ENCODE results near the gene TMEM117. TPM values are rescaled to one million over a fixed set of nuclear protein-coding genes. Genes with fewer than 3 reads are reported as not detected.
"Not testable (repeated sequence)": the region's sequence is repeated elsewhere in the genome, so short reads cannot be mapped to it uniquely, and the experiment has no call there.

TMEM117 gene
- total and polyA plus RNA-seq, 4 donors, result 1.6 to 10.6 (median 5.1) TPM

DNA sequence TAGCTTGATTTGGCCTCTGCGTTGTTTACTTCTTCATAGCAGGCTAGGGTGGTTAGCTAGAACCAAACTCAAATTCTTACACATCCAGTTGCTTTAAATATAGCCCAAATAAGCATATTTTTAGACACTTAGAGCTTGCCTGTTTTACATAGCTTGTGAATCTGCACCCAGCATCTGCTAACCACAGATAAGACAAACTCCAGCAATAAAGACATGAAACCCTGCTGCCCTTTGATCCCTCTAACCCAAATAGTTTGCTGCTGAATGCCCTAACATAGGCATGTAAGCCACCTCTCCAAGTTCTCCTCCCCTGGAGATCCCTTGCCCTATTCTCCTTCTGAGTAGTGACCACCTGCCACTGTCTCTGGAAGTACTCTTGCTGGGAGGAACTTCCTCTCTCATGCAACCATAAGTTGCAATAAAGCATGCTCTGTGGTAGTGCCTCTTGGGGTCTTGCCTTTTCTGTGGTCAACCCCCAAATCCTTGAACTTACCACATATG is 185.6 kb downstream of the TMEM117 start:
- no peaks in the 10 kb centered on the region for H3K27me3 ChIP-seq (ENCODE audit: control insufficient read depth in 1 of 2, insufficient read depth in 2 of 2, low read length in 1 of 2)
- H3K9me3 ChIP-seq (ENCODE audit: control insufficient read depth, low read length), result no peaks in the 10 kb centered on the region
- H3K4me3 ChIP-seq (ENCODE audit: low read length in 2 of 2), result no peak overlapping the region
- intact Hi-C loops (cut with DNase I), result no loop called here
- ATAC-seq (ENCODE audit: low FRiP score) (no peak), DNase-seq (no peak)
- 62 to 87% methylated on average over 1 of the region's 1 CpG for WGBS, 2 donors
- H3K4me1 ChIP-seq (ENCODE audit: control insufficient read depth in 1 of 2, insufficient read depth in 2 of 2, low read length in 2 of 2), result no peaks in the 10 kb centered on the region
- H3K36me3 ChIP-seq (ENCODE audit: control insufficient read depth in 1 of 2, insufficient read depth in 2 of 2, low read length in 1 of 2), result no peaks in the 10 kb centered on the region
- H3K27ac ChIP-seq (ENCODE audit: low read depth in 1 of 2, low read length in 2 of 2), result no peak overlapping the region

DNA sequence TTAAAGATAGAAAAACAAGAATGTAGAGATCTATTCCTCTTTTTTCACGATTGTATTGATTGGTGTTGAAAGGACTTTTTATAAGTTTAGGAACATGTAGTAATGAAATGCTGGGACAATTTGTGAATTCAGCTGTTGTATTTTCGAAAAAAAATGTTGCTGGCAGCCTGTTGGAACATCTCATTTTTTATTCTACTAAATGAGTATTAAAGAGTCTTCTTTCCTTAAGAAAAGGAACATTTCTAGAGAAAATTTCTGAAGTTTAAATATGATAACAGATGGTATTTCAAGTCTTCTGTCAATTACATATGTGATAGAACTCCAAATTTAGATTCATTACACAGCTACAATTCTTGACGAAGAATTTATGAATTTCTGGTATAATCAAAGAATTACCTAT is 189.6 kb downstream of the TMEM117 start:
- 82 to 89% methylated on average over 3 of the region's 3 CpGs for WGBS, 2 donors
- no peaks in the 10 kb centered on the region for H3K4me1 ChIP-seq (ENCODE audit: control insufficient read depth in 1 of 2, insufficient read depth in 2 of 2, low read length in 2 of 2)
- no peak for DNase-seq
- no peaks in the 10 kb centered on the region for H3K36me3 ChIP-seq (ENCODE audit: control insufficient read depth in 1 of 2, insufficient read depth in 2 of 2, low read length in 1 of 2)
- ATAC-seq (ENCODE audit: low FRiP score), result no peak
- no peaks in the 10 kb centered on the region for H3K9me3 ChIP-seq (ENCODE audit: control insufficient read depth, low read length)
- no peaks in the 10 kb centered on the region for H3K27me3 ChIP-seq (ENCODE audit: control insufficient read depth in 1 of 2, insufficient read depth in 2 of 2, low read length in 1 of 2)
- no peak overlapping the region for H3K27ac ChIP-seq (ENCODE audit: low read depth in 1 of 2, low read length in 2 of 2)
- intact Hi-C loops (cut with DNase I), result no loop called here
- no peak overlapping the region for H3K4me3 ChIP-seq (ENCODE audit: low read length in 2 of 2)

DNA sequence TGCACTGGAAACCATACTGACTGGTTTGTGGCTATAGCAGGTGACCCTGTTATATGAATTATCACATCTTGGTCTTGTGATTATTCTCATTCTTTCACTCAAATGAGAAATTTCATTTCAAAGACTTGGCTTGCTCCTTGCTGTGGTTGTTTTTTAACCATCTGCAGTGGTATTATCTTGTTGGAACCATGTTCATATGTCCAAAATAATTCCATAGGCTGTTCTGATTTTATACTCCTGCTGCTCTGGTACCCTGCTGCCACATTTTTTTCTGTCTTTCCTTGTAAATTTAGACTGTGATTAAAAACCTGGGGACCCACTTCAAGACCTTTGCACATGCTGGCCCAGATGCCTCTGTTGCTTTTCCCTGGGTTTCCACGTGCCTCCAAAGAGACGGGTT is 190.2 kb downstream of the TMEM117 start:
- WGBS, 2 donors, result 90 to 92% methylated on average over 2 of the region's 2 CpGs
- H3K4me3 ChIP-seq (ENCODE audit: low read length in 2 of 2), result no peak overlapping the region
- DNase-seq, result no peak
- no peak for ATAC-seq (ENCODE audit: low FRiP score)
- no peak overlapping the region for H3K27ac ChIP-seq (ENCODE audit: low read depth in 1 of 2, low read length in 2 of 2)
- intact Hi-C loops (cut with DNase I), result no loop called here
- no peaks in the 10 kb centered on the region for H3K27me3 ChIP-seq (ENCODE audit: control insufficient read depth in 1 of 2, insufficient read depth in 2 of 2, low read length in 1 of 2)
- no peaks in the 10 kb centered on the region for H3K36me3 ChIP-seq (ENCODE audit: control insufficient read depth in 1 of 2, insufficient read depth in 2 of 2, low read length in 1 of 2)
- H3K4me1 ChIP-seq (ENCODE audit: control insufficient read depth in 1 of 2, insufficient read depth in 2 of 2, low read length in 2 of 2), result no peaks in the 10 kb centered on the region
- no peaks in the 10 kb centered on the region for H3K9me3 ChIP-seq (ENCODE audit: control insufficient read depth, low read length)

DNA sequence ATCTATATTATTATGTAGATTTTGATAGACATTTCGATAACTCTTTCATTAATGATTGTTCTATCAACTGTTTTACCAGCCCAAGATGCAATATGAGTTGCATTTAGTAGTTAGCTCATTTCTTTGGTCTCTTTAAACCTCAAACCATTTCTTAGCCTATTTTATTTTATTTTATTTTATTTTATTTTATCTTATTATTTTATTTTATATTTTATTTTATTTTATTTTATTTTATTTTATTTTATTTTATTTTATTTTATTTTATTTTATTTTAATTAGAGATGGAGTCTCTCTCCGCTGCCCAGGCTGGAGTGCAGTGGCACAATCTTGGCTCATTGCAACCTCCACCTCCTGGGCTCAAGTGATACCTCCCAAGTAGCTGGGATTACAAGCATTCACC is 191.0 kb downstream of the TMEM117 start:
- H3K9me3 ChIP-seq (ENCODE audit: control insufficient read depth, low read length); H3K4me3 ChIP-seq (ENCODE audit: low read length in 2 of 2); H3K27ac ChIP-seq (ENCODE audit: low read depth in 1 of 2, low read length in 2 of 2); H3K36me3 ChIP-seq (ENCODE audit: control insufficient read depth in 1 of 2, insufficient read depth in 2 of 2, low read length in 1 of 2); intact Hi-C loops (cut with DNase I); ATAC-seq (ENCODE audit: low FRiP score); H3K4me1 ChIP-seq (ENCODE audit: control insufficient read depth in 1 of 2, insufficient read depth in 2 of 2, low read length in 2 of 2); DNase-seq; H3K27me3 ChIP-seq (ENCODE audit: control insufficient read depth in 1 of 2, insufficient read depth in 2 of 2, low read length in 1 of 2): not testable (repeated sequence)
- WGBS, 2 donors, result 97 to 99% methylated on average over 2 of the region's 2 CpGs

DNA sequence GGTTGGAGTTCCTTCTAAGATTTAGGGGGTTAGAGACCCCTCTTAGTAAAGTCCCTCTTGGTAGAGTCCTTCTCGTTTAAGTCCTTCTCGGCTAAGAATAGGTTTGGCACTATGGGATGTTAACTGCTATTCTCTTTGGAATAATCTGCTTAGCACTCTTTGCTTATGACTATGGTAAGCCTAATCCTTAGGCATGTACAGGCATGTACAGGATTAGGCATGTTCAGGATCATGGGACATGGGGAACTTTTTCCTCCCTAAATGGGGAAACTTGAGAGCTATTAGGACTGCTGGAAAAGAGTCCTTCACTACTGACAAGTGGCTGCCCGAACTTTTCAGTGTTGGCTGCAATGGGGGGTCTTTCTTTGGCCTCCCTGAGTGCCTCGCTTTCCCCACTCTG is 193.3 kb downstream of the TMEM117 start:
- H3K4me1 ChIP-seq (ENCODE audit: control insufficient read depth in 1 of 2, insufficient read depth in 2 of 2, low read length in 2 of 2), result no peaks in the 10 kb centered on the region
- WGBS, 2 donors, result 95 to 96% methylated on average over 4 of the region's 4 CpGs
- H3K9me3 ChIP-seq (ENCODE audit: control insufficient read depth, low read length), result no peaks in the 10 kb centered on the region
- H3K27ac ChIP-seq (ENCODE audit: low read depth in 1 of 2, low read length in 2 of 2), result no peak overlapping the region
- intact Hi-C loops (cut with DNase I), result no loop called here
- DNase-seq (no peak), ATAC-seq (ENCODE audit: low FRiP score) (no peak)
- no peaks in the 10 kb centered on the region for H3K27me3 ChIP-seq (ENCODE audit: control insufficient read depth in 1 of 2, insufficient read depth in 2 of 2, low read length in 1 of 2)
- no peaks in the 10 kb centered on the region for H3K36me3 ChIP-seq (ENCODE audit: control insufficient read depth in 1 of 2, insufficient read depth in 2 of 2, low read length in 1 of 2)
- H3K4me3 ChIP-seq (ENCODE audit: low read length in 2 of 2), result no peak overlapping the region

DNA sequence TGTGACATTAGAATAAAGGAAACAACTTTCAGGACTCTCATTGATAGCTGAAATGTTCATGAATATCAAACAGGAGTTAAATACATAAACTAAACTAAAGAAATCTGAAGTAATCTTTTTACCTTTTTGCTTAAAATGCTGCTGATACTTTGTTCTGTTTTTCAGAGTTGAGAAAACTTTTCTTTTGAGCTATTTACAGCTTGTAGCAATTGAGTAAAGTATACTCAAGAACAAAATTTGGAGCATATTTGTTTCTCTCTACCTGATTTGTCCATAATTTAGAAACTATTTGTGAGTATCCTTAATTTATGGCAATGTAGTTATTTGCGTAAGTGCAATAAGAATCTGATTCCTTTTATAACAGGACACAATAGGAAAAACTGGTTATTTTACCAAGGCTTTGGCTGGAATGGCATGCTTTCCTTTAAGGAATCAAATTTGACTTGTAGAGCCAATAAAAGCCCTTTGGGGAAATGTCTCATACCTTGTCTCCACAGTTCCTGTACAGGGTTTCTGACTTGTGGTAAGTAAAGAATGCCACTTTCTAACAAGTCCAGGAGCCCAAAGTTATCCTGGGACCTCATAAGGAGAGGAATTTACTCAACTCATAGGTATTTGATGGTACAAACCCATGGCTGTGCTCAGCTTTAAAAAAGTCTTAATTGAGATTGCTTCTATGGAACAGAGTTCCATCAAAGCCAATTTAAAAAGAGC is 195.7 kb downstream of the TMEM117 start:
- Histone ChIP-seq H3K4me3 (ENCODE audit: low read length in 2 of 2) (no peak overlapping the region), H3K36me3 (ENCODE audit: control insufficient read depth in 1 of 2, insufficient read depth in 2 of 2, low read length in 1 of 2) (no peaks in the 10 kb centered on the region), H3K4me1 (ENCODE audit: control insufficient read depth in 1 of 2, insufficient read depth in 2 of 2, low read length in 2 of 2) (no peaks in the 10 kb centered on the region), H3K9me3 (ENCODE audit: control insufficient read depth, low read length) (no peaks in the 10 kb centered on the region), H3K27me3 (ENCODE audit: control insufficient read depth in 1 of 2, insufficient read depth in 2 of 2, low read length in 1 of 2) (no peaks in the 10 kb centered on the region), H3K27ac (ENCODE audit: low read depth in 1 of 2, low read length in 2 of 2) (no peak overlapping the region)
- ATAC-seq (ENCODE audit: low FRiP score) (no peak), DNase-seq (no peak)
- intact Hi-C loops (cut with DNase I), result no loop called here
- 95 to 98% methylated on average over 1 of the region's 1 CpG for WGBS, 2 donors

DNA sequence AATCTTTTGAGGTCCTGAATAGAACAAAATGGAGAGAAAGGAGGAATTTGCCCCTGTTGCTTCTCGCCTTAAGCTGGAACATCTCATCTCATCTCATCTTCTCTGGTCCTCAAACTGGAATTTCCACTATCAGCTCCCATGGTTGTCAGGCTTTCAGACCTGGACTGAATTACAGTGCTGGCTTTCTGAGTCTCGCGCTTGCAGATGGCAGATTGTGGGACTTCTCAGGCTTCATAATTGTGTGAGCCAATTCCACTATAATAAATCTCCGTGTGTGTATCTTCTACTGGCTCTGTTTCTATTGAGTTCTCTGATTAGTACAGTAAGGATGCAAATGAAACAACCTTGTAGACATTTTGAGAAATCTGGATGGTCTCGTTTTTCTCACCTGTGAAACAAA is 199.0 kb downstream of the TMEM117 start:
- Histone ChIP-seq H3K27ac (ENCODE audit: low read depth in 1 of 2, low read length in 2 of 2) (no peak overlapping the region), H3K9me3 (ENCODE audit: control insufficient read depth, low read length) (no peaks in the 10 kb centered on the region), H3K36me3 (ENCODE audit: control insufficient read depth in 1 of 2, insufficient read depth in 2 of 2, low read length in 1 of 2) (no peaks in the 10 kb centered on the region), H3K4me3 (ENCODE audit: low read length in 2 of 2) (no peak overlapping the region), H3K4me1 (ENCODE audit: control insufficient read depth in 1 of 2, insufficient read depth in 2 of 2, low read length in 2 of 2) (no peaks in the 10 kb centered on the region), H3K27me3 (ENCODE audit: control insufficient read depth in 1 of 2, insufficient read depth in 2 of 2, low read length in 1 of 2) (no peaks in the 10 kb centered on the region)
- DNase-seq (no peak), ATAC-seq (ENCODE audit: low FRiP score) (no peak)
- WGBS, 2 donors, result 91 to 92% methylated on average over 5 of the region's 5 CpGs
- intact Hi-C loops (cut with DNase I), result no loop called here

DNA sequence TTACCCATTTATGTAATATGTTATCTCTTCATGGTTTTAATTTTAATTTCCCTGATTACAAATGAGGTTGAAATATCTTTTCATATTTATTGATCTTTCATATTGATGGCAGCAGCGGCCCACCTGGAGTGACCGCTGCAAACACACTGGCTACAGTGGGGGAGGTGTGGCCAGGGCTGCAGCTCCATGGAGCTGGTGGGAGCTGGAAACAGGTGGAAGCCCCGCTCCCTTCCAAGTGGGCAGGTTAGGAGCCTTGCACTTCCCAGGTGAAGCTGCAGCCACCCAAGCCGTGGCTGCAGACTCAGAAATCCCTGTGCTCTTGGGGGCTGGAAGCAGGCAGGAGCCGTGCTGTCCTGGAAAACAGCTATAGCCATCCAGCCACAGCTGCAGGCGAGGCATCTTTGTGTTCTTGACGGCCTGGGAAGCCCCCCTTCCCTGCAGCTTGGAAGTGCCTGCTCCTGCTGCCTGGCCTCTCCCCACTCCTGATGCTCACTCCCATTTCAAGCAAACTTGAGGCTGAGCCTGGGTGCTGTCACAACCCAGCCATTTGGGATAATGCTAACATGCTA is 201.1 kb downstream of the TMEM117 start:
- no peak for DNase-seq
- Histone ChIP-seq H3K4me3 (ENCODE audit: low read length in 2 of 2) (no peak overlapping the region), H3K36me3 (ENCODE audit: control insufficient read depth in 1 of 2, insufficient read depth in 2 of 2, low read length in 1 of 2) (no peaks in the 10 kb centered on the region), H3K27ac (ENCODE audit: low read depth in 1 of 2, low read length in 2 of 2) (no peak overlapping the region), H3K4me1 (ENCODE audit: control insufficient read depth in 1 of 2, insufficient read depth in 2 of 2, low read length in 2 of 2) (no peaks in the 10 kb centered on the region), H3K9me3 (ENCODE audit: control insufficient read depth, low read length) (no peaks in the 10 kb centered on the region), H3K27me3 (ENCODE audit: control insufficient read depth in 1 of 2, insufficient read depth in 2 of 2, low read length in 1 of 2) (no peaks in the 10 kb centered on the region)
- intact Hi-C loops (cut with DNase I), result no loop called here
- WGBS, 2 donors, result 94 to 96% methylated on average over 7 of the region's 7 CpGs
- peak; percentile 41 for ATAC-seq (ENCODE audit: low FRiP score)

DNA sequence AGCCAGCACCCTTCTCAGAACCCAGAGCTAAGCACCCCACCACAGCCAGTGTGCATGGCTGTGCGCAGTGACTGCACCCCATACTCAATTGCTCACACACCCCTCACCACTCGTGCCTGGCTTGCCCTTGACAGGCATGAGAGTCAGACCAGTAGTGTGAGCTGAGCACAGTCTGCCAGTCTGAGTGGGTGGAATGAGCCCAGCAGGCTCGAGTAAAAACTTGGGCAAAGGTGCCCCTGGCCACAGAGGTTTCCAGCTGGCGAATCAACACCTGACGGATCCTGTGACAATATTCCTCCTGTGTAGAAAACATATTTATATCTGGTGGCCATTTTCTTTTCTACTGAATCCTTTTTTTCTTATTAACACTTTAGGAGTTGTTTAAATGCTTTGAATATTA is 202.5 kb downstream of the TMEM117 start:
- DNase-seq, result no peak
- Histone ChIP-seq H3K9me3 (ENCODE audit: control insufficient read depth, low read length) (no peaks in the 10 kb centered on the region), H3K4me3 (ENCODE audit: low read length in 2 of 2) (no peak overlapping the region), H3K36me3 (ENCODE audit: control insufficient read depth in 1 of 2, insufficient read depth in 2 of 2, low read length in 1 of 2) (no peaks in the 10 kb centered on the region), H3K27ac (ENCODE audit: low read depth in 1 of 2, low read length in 2 of 2) (no peak overlapping the region), H3K4me1 (ENCODE audit: control insufficient read depth in 1 of 2, insufficient read depth in 2 of 2, low read length in 2 of 2) (no peaks in the 10 kb centered on the region), H3K27me3 (ENCODE audit: control insufficient read depth in 1 of 2, insufficient read depth in 2 of 2, low read length in 1 of 2) (no peaks in the 10 kb centered on the region)
- peak; percentile 33 for ATAC-seq (ENCODE audit: low FRiP score)
- intact Hi-C loops (cut with DNase I), result no loop called here
- WGBS, 2 donors, result 43 to 48% methylated on average over 5 of the region's 5 CpGs

All from aorta (tissue), 5 donors.